GM23338 (cell line): ENCODE data around the gene NXPH3. TPM values are rescaled to one million over a fixed set of nuclear protein-coding genes. Genes with fewer than 3 reads are reported as not detected.

Source experiments
- ATAC-seq: fragments of 200-7000 bp; cut with Tn5 transposase; 3 replicates; pipeline ENCODE4 v1.9.1; 2020
- DNase-seq: peaks from one replicate; pipeline ENCODE4 v3.0.0-alpha.2; 2015; ENCODE audit warnings: low spot score
- H2AFZ ChIP-seq: fragments of 200-600 bp; sonication (generic); 2 replicates; pipeline ENCODE4 v1.8.0; 2016; ENCODE audit warnings: antibody characterized with exemption, mild to moderate bottlenecking, moderate library complexity
- H3F3A ChIP-seq: fragments of 200-600 bp; sonication (generic); replicated peaks from 2 replicates; pipeline ENCODE4 v1.8.0; 2017; ENCODE audit warnings: antibody characterized with exemption, mixed run types, low read depth
- H3K27ac ChIP-seq: fragments of 200-600 bp; sonication (generic); 2 replicates; pipeline ENCODE4 v1.6.1; 2016; ENCODE audit warnings: low read depth
- H3K27me3 ChIP-seq: fragments of 200-600 bp; sonication (generic); 2 replicates; pipeline ENCODE4 v1.8.0; 2016; ENCODE audit warnings: mild to moderate bottlenecking, mixed run types, moderate library complexity; ENCODE audit not compliant: insufficient read depth
- H3K36me3 ChIP-seq: fragments of 200-600 bp; sonication (generic); 2 replicates; pipeline ENCODE4 v1.8.0; 2016; ENCODE audit warnings: mild to moderate bottlenecking; ENCODE audit not compliant: insufficient read depth
- H3K4me1 ChIP-seq: fragments of 200-600 bp; sonication (generic); 2 replicates; pipeline ENCODE4 v1.8.0; 2016; ENCODE audit warnings: mild to moderate bottlenecking, moderate library complexity; ENCODE audit not compliant: insufficient read depth
- H3K4me2 ChIP-seq: fragments of 200-600 bp; sonication (generic); 2 replicates; pipeline ENCODE4 v1.7.1; 2017; ENCODE audit warnings: mixed run types
- H3K4me3 ChIP-seq: fragments of 200-600 bp; sonication (generic); 2 replicates; pipeline ENCODE4 v1.6.1; 2016; ENCODE audit warnings: mixed run types
- H3K79me2 ChIP-seq: fragments of 200-600 bp; sonication (generic); replicated peaks from 2 replicates; pipeline ENCODE4 v1.8.0; 2017; ENCODE audit warnings: mild to moderate bottlenecking; ENCODE audit not compliant: insufficient read depth
- H3K9me2 ChIP-seq: fragments of 200-600 bp; sonication (generic); 2 replicates; pipeline ENCODE4 v1.8.0; 2017; ENCODE audit not compliant: insufficient read depth
- H4K20me1 ChIP-seq: fragments of 200-600 bp; sonication (generic); replicated peaks from 2 replicates; pipeline ENCODE4 v1.8.0; 2017; ENCODE audit warnings: mild to moderate bottlenecking; ENCODE audit not compliant: insufficient read depth
- H3K27ac Mint-ChIP-seq: 2 replicates; pipeline ENCODE4 v1.8.0; 2020; ENCODE audit warnings: inconsistent platforms, mild to moderate bottlenecking, moderate library complexity, mixed read lengths
- H3K27me3 Mint-ChIP-seq: 3 replicates; pipeline ENCODE4 v1.8.0; 2022; ENCODE audit warnings: low read depth, mild to moderate bottlenecking, moderate library complexity, mixed read lengths, inconsistent platforms; ENCODE audit not compliant: insufficient read depth, poor library complexity
- H3K36me3 Mint-ChIP-seq: 3 replicates; pipeline ENCODE4 v1.8.0; 2021; ENCODE audit warnings: low read depth, mild to moderate bottlenecking, inconsistent platforms, moderate library complexity, mixed read lengths
- H3K4me1 Mint-ChIP-seq: 3 replicates; pipeline ENCODE4 v1.8.0; 2020; ENCODE audit warnings: mild to moderate bottlenecking, inconsistent platforms, mixed read lengths
- H3K4me3 Mint-ChIP-seq: 3 replicates; pipeline ENCODE4 v1.8.0; 2021; ENCODE audit warnings: moderate library complexity, mild to moderate bottlenecking, inconsistent platforms, mixed read lengths
- H3K9me3 Mint-ChIP-seq: 3 replicates; pipeline ENCODE4 v1.8.0; 2020; ENCODE audit warnings: moderate library complexity, mild to moderate bottlenecking, inconsistent platforms, mixed read lengths
- CREB1 ChIP-seq: fragments of 250-450 bp; sonication (Bioruptor Pico); IDR thresholded peaks from 2 replicates; pipeline ENCODE4 v1.5.0; 2020; ENCODE audit warnings: low read depth, mild to moderate bottlenecking, moderate library complexity
- ETS1 ChIP-seq: IDR thresholded peaks from 2 replicates; pipeline ENCODE4 v1.6.1; 2016; ENCODE audit warnings: antibody characterized with exemption
- EZH2phosphoT487 ChIP-seq: fragments of 200-600 bp; sonication (generic); IDR thresholded peaks from one replicate; pipeline ENCODE4 v1.8.1; 2018; ENCODE audit warnings: antibody characterized with exemption; ENCODE audit not compliant: unreplicated experiment
- JUNB ChIP-seq: IDR thresholded peaks from one replicate; pipeline ENCODE4 v1.6.1; 2016; ENCODE audit warnings: antibody characterized with exemption; ENCODE audit not compliant: unreplicated experiment
- NANOG ChIP-seq: IDR thresholded peaks from 2 replicates; pipeline ENCODE4 v1.6.1; 2016; ENCODE audit warnings: antibody characterized with exemption, borderline replicate concordance
- REST ChIP-seq: IDR thresholded peaks from one replicate; pipeline ENCODE4 v1.6.1; 2018; ENCODE audit warnings: antibody characterized with exemption; ENCODE audit not compliant: unreplicated experiment
- STAT1 ChIP-seq: IDR thresholded peaks from one replicate; pipeline ENCODE4 v1.6.1; 2016; ENCODE audit warnings: antibody characterized with exemption; ENCODE audit not compliant: unreplicated experiment
- ZNF114 ChIP-seq: fragments of 250-450 bp; sonication (Bioruptor Pico); IDR thresholded peaks from 2 replicates; pipeline ENCODE4 v1.5.0; 2020; ENCODE audit warnings: mild to moderate bottlenecking, moderate library complexity
- ZNF462 ChIP-seq: fragments of 250-450 bp; sonication (Bioruptor Pico); IDR thresholded peaks from 2 replicates; pipeline ENCODE4 v1.5.0; 2020; ENCODE audit warnings: mild to moderate bottlenecking, moderate library complexity
- polyA plus RNA-seq: library from polyadenylated mRNA; unstranded; fragments of >200 nt; fragmentation: Nextera tagmentation; extraction: Ambion mirVana; gene quantifications from 2 replicates; pipeline ENCODE4 v1.2.1, GENCODE V29; 2016
- total RNA-seq: library from RNA; depleted of rRNA; stranded (reverse); fragments of >200 nt; shearing (Covaris generic); gene quantifications from 2 replicates; pipeline ENCODE4 v1.2.3, GENCODE V29; 2014

Gene NXPH3
- total and polyA plus RNA-seq, 2 experiments from 2014 or later: 0.23 to 2.7 TPM

- TF ChIP-seq ZNF462 (CRISPR knock-in tag) (no peak), REST (no peak), STAT1 (no peak), ZNF114 (CRISPR knock-in tag) (no peak), CREB1 (CRISPR knock-in tag) (no peak)
Observed at GRCh38 chr17:49528966-49529365, 46.7 kb upstream of the NXPH3 start (continued).

- Mint-ChIP-seq H3K27me3 (peaks cover 2% of the 10 kb centered on the region), H3K4me1 (peaks cover 3% of the 10 kb centered on the region; the same call in 1 of the 3 replicates), H3K4me3 (no peak overlapping the region), H3K36me3 (no peaks in the 10 kb centered on the region), H3K27ac (no peak overlapping the region), H3K9me3 (no peaks in the 10 kb centered on the region; the same call in 2 of the 3 replicates)
- H3K9me2 ChIP-seq: no peaks in the 10 kb centered on the region
- H3K27ac ChIP-seq: no peak overlapping the region
- TF ChIP-seq STAT1 (no peak), ZNF114 (CRISPR knock-in tag) (no peak), JUNB (no peak), EZH2phosphoT487 (no peak), NANOG (no peak), ETS1 (no peak)
- H2AFZ ChIP-seq: no peak overlapping the region
- H3K4me3 ChIP-seq: no peak overlapping the region
- H3F3A ChIP-seq: no peaks in the 10 kb centered on the region
- no peak overlapping the region for H3K4me2 ChIP-seq
- H3K79me2 ChIP-seq: no peaks in the 10 kb centered on the region
- DNase-seq: no peak
- H3K27me3 ChIP-seq: no peaks in the 10 kb centered on the region
- H4K20me1 ChIP-seq: no peaks in the 10 kb centered on the region
- ATAC-seq: no peak
- H3K4me1 ChIP-seq: no peaks in the 10 kb centered on the region
- no peaks in the 10 kb centered on the region for H3K36me3 ChIP-seq
Observed at GRCh38 chr17:49530118-49530517, 45.6 kb upstream of the NXPH3 start.
